ENCODE measurements around the gene AGTPBP1.
"Not testable (repeated sequence)": the region's sequence is repeated elsewhere in the genome, so short reads cannot be mapped to it uniquely, and the experiment has no call there.

GRCh38 chr9:85717818-85718217 lies 23.9 kb downstream of the AGTPBP1 start:
- not testable (repeated sequence) for TF ChIP-seq CTCF, POLR2A (IDR thresholded peaks at IDR 0.05)
